ENCODE data around the gene YJU2.

DNA sequence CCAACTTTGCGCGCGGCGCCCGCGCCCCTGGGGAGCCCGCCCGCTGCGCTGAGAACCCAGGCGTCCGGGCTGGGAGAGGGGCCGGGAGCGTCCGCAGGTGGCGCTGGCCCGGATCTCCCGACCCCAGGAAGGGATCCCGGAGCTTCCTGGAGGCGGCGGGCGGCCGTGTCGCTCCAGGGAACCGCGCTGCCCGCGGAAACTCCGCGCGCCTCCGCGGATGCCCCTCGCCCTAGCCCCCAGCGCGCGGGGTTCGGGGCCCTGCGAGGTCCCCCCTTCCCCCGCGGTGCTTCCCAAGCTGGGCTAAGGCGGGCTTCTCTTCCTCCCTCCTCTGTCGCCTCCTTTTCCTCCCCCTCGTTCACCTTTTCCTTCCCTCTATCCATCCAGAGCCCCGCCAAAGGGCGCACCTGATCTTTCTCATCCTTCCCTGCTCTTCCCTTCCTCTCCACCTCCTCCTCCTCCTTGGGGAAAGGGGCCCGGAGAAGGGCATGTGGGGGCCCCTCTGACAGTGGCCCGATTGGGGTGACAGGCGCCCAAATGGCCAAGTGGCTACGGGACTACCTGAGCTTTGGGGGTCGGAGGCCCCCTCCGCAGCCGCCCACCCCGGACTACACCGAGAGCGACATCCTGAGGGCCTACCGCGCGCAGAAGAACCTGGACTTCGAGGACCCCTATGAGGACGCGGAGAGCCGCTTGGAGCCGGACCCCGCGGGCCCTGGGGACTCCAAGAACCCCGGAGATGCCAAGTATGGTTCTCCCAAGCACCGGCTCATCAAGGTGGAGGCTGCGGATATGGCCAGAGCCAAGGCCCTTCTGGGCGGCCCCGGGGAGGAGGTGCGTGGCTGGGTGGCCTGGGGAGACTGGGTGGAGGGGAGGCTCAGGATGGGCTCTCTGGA is 32.9 kb downstream of the YJU2 start:
- TF ChIP-seq POLR2A (IDR thresholded peaks at IDR 0.05; ENCODE audit: borderline replicate concordance, extremely low read depth, insufficient read depth, insufficient read length) = no peak
- TF ChIP-seq, protein P1, sequence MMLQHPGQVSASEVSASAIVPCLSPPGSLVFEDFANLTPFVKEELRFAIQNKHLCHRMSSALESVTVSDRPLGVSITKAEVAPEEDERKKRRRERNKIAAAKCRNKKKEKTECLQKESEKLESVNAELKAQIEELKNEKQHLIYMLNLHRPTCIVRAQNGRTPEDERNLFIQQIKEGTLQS (IDR thresholded peaks at IDR 0.05) = no peak
- TF ChIP-seq, protein P2, sequence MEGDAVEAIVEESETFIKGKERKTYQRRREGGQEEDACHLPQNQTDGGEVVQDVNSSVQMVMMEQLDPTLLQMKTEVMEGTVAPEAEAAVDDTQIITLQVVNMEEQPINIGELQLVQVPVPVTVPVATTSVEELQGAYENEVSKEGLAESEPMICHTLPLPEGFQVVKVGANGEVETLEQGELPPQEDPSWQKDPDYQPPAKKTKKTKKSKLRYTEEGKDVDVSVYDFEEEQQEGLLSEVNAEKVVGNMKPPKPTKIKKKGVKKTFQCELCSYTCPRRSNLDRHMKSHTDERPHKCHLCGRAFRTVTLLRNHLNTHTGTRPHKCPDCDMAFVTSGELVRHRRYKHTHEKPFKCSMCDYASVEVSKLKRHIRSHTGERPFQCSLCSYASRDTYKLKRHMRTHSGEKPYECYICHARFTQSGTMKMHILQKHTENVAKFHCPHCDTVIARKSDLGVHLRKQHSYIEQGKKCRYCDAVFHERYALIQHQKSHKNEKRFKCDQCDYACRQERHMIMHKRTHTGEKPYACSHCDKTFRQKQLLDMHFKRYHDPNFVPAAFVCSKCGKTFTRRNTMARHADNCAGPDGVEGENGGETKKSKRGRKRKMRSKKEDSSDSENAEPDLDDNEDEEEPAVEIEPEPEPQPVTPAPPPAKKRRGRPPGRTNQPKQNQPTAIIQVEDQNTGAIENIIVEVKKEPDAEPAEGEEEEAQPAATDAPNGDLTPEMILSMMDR (IDR thresholded peaks at IDR 0.05 in 2 of 3, conservative IDR thresholded peaks at IDR 0.05 in 1 of 3; ENCODE audit: borderline replicate concordance in 1 of 3, insufficient read depth in 1 of 3, low read depth in 2 of 3, low read length in 2 of 3) = no peak
- TF ChIP-seq EZH2 (IDR thresholded peaks at IDR 0.05) = no peak
- no peak for TF ChIP-seq EZH2phosphoT487 (IDR thresholded peaks at IDR 0.05; ENCODE audit: borderline replicate concordance)
